ENCODE results near the gene SPTSSA. TPM values are rescaled to one million over a fixed set of nuclear protein-coding genes. Genes with fewer than 3 reads are reported as not detected.
A peak's percentile ranks its signal among the peaks of the same experiment; 100 is the strongest.

Gene SPTSSA
- total RNA-seq, 1 experiment from 2014 or later: 14.0 TPM

- intact Hi-C loops (cut with micrococcal nuclease): loop anchor here (1.0 to 10.0 kb wide), 4 partner anchors 168 to 1924 kb away; no protein-coding TSS in a partner anchor
- ChIA-PET CTCF (interaction anchor here (0.5 to 3.1 kb wide), 3 partner anchors 38 to 658 kb away, joined by 3 to 27 read pairs (median 3); no protein-coding TSS in a partner anchor), POLR2A (ENCODE audit: unreplicated experiment) (interaction anchor here (0.7 kb wide), 1 partner anchor 28 kb away, joined by 4 read pairs; no protein-coding TSS in a partner anchor)
- no TSS peak for BruUV-seq (replicated peaks)
- Histone ChIP-seq H4K20me1 (ENCODE audit: low read length) (no peaks in the 10 kb centered on the region), H3K9me3 (ENCODE audit: low read length) (no peaks in the 10 kb centered on the region), H3K79me2 (ENCODE audit: low read length) (no peaks in the 10 kb centered on the region), H3K27ac (ENCODE audit: low read length) (peak overlapping the region; percentile 94), H3K4me3 (ENCODE audit: low read length) (no peak overlapping the region), H3K9ac (ENCODE audit: low read length) (peak overlapping the region; percentile 82), H3K4me2 (ENCODE audit: low read length) (no peak overlapping the region), H3K27me3 (ENCODE audit: low read length) (no peaks in the 10 kb centered on the region), H3K4me1 (ENCODE audit: insufficient read depth, low read length) (peaks cover 26% of the 10 kb centered on the region), H2AFZ (ENCODE audit: low read length) (no peak overlapping the region), H3F3A (ENCODE audit: low read length, unreplicated experiment) (no peaks in the 10 kb centered on the region), H3K9me2 (replicated peaks; ENCODE audit: low read length) (no peaks in the 10 kb centered on the region), H3K36me3 (ENCODE audit: low read depth, low read length) (no peaks in the 10 kb centered on the region)
- no peak for TF ChIP-seq EZH2phosphoT487 (IDR thresholded peaks at IDR 0.05; ENCODE audit: borderline replicate concordance, low read length)
- TF ChIP-seq, protein P1, sequence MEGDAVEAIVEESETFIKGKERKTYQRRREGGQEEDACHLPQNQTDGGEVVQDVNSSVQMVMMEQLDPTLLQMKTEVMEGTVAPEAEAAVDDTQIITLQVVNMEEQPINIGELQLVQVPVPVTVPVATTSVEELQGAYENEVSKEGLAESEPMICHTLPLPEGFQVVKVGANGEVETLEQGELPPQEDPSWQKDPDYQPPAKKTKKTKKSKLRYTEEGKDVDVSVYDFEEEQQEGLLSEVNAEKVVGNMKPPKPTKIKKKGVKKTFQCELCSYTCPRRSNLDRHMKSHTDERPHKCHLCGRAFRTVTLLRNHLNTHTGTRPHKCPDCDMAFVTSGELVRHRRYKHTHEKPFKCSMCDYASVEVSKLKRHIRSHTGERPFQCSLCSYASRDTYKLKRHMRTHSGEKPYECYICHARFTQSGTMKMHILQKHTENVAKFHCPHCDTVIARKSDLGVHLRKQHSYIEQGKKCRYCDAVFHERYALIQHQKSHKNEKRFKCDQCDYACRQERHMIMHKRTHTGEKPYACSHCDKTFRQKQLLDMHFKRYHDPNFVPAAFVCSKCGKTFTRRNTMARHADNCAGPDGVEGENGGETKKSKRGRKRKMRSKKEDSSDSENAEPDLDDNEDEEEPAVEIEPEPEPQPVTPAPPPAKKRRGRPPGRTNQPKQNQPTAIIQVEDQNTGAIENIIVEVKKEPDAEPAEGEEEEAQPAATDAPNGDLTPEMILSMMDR (conservative IDR thresholded peaks at IDR 0.05; ENCODE audit: low read depth, low read length): peak; percentile 92
- DNase-seq: peak; percentile 82
- peak; percentile 56 for ATAC-seq
These were observed 36.8 kb upstream of the SPTSSA start for GRCh38 chr14:34498684-34499412.

DNA sequence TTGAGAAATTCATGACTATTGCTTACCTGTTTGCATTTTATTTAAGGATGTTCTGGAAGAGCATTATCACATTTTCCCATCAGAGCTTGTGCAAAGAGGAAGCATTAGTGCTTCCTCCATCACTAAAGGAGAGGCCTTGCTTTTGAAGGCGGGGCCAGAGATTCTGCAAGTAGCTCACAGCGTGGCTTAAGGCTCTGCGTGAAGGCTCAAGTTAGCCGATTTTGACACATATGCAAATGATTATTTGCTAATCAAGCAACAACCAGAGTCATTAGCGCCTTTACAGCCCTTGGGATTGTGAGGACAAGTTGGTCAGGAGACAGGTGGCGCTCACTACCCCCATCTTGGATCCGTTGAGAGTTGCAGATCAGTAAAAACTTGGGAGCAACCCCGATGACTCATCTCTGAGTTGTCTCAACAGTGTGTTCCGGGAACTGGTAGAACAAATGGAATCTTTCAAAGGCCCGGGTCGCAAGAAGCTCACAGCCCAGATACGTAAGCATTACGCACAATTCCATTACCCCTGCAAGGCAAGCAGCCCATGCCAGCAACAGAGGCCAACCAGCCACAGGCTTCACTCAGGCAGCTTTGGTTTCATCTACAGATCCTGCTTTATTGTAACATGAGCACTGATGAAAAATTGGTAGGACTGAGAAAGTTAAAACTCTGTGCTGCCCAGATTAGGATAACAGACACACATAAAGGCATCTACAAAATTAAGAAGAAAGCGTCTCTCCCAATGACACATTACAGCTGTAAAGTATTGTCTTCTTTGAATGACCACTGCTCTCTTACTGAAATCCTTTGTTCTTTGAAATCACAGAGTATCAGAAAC is 34.9 kb upstream of the SPTSSA start:
- no peaks in the 10 kb centered on the region for H3K9me3 ChIP-seq (ENCODE audit: low read length)
- H3K9ac ChIP-seq (ENCODE audit: low read length): peak overlapping the region; percentile 82
- no peaks in the 10 kb centered on the region for H3K36me3 ChIP-seq (ENCODE audit: low read depth, low read length)
- ChIA-PET POLR2A (ENCODE audit: unreplicated experiment) (interaction anchor here (0.6 to 0.8 kb wide), 7 partner anchors 35 to 171 kb away, joined by 3 to 6 read pairs (median 4); partner anchors contain the start of gene SPTSSA), CTCF (interaction anchor here (0.7 to 3.1 kb wide), 5 partner anchors 36 to 174 kb away, joined by 3 to 27 read pairs (median 6); no protein-coding TSS in a partner anchor)
- no TSS peak for BruUV-seq (replicated peaks)
- H2AFZ ChIP-seq (ENCODE audit: low read length): peak overlapping the region; percentile 63
- peak; percentile 98 for DNase-seq
- H3K4me1 ChIP-seq (ENCODE audit: insufficient read depth, low read length): peaks cover 26% of the 10 kb centered on the region
- peak; percentile 94 for ATAC-seq
- intact Hi-C loops (cut with micrococcal nuclease): loop anchor here (1.0 to 10.0 kb wide), 6 partner anchors 35 to 1922 kb away; partner anchors contain the start of gene SPTSSA
- no peaks in the 10 kb centered on the region for H3F3A ChIP-seq (ENCODE audit: low read length, unreplicated experiment)
- H3K4me3 ChIP-seq (ENCODE audit: low read length): peak overlapping the region; percentile 20; the same call in 1 of the 2 replicates
- peak overlapping the region; percentile 64 for H3K4me2 ChIP-seq (ENCODE audit: low read length)
- TF ChIP-seq EZH2phosphoT487 (IDR thresholded peaks at IDR 0.05; ENCODE audit: borderline replicate concordance, low read length): no peak
- TF ChIP-seq EZH2 (IDR thresholded peaks at IDR 0.05; ENCODE audit: low read length, unreplicated experiment): no peak
- TF ChIP-seq, protein P1 (conservative IDR thresholded peaks at IDR 0.05; ENCODE audit: low read depth, low read length): peak; percentile 70
- H3K79me2 ChIP-seq (ENCODE audit: low read length): no peaks in the 10 kb centered on the region
- H4K20me1 ChIP-seq (ENCODE audit: low read length): no peaks in the 10 kb centered on the region
- no peaks in the 10 kb centered on the region for H3K27me3 ChIP-seq (ENCODE audit: low read length)
- H3K9me2 ChIP-seq (replicated peaks; ENCODE audit: low read length): no peaks in the 10 kb centered on the region
- peak overlapping the region; percentile 94 for H3K27ac ChIP-seq (ENCODE audit: low read length)
